Measurements from ENCODE around the gene UCK2.

Gene UCK2

DNA sequence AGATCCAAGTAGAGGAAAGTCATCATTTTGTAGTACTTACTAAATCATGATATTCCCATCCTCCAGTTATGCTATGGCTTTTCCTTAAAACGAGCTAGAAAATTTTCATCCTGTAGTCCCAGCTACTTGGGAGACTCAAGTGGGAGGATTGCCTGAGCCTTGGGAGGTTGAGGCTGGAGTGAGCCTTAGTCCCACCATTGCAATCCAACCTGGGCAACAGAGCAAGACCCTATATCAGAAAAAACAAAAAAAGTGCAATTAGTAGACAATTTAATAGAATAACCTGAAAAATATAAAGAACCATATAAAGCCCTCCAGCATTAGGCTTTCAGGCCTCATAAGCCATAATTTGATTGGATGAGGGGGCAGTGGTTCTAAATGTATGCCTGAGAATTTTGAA lies 6.8 kb downstream of the UCK2 start:
- no peak for DNase-seq (ENCODE audit: low read depth)

DNA sequence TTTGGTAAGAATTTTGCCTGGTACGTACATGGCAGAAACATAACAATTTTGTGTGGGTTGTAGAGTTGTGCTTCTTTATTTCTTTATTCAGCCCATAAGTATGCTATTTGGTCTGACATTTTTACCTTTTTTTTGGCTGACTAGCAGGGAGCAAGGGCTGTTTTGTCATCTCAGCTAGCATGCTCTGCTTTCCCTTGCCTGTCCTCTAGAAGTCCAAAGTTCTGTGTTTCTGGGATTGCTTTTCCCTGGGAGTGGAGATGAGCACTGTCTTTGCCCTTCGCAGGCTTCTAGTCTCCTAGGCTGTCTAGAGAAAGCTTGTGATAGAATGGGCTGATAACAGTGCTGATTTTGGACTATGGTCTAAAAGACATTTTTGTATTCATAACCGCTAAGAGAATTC lies 7.5 kb downstream of the UCK2 start:
- no peak for DNase-seq (ENCODE audit: low read depth)

DNA sequence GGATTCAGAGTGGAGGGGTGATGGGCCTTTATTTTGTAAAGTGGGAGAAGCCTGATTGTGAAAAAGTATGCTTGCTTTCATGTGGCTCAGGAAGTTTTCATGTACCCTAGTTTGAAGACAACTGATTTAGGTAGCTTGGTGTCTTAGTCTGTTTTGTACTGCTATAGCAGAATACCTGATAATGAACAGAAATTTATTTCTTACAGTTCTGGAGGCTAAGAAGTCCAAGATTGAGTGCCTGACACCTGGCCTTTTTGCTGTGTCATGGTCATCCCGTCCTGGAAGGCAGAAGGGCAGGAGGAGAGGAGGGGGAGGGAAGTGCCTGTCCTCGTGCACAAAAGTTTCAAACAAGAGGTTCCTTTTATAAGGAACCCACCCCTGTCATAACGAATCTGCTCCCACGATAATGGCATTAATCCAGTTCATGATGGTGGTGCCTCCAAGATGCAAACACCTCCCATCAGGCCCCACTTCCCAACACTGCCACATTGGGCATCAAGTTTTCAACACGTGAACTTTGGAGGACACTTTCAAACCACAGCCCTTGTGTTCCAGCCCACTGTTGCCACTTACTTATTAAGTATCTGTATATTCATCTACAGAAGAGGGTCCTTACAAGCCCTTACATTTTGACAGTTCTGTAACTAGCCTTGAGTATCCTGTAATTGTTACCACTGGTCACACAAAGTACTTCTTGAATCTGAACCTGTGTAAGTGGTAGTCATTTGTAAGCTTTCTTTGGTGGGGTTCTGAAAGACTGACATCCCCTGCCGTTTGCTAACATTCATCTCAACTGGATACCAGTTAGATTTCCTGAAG lies 9.5 kb downstream of the UCK2 start:
- no peak for DNase-seq (ENCODE audit: low read depth)

DNA sequence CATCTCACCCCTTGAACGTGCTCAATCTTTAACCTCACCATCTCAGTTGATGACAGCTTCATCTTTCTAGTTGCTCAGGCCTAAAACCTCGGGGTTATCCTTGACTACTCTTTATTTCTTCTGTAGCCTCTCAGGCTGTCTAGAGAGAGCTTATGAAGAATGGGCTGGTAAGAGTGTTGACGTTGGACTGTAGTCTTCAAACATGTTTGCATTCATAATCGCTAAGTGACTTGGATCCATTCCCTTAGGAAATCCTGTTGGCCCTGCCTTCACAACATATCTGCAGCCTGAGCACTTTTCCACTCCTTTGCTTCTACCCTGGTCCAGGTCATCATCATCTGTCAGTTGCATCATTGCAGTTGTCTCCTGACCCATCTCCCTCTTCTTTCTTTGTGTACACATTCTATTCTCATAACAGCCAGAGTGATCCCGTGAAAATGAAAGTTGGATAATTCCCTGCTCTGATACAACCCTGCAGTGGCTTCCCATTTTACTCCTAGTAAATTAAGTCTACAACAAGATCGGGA lies 10.5 kb downstream of the UCK2 start:
- DNase-seq (ENCODE audit: low read depth), result no peak

DNA sequence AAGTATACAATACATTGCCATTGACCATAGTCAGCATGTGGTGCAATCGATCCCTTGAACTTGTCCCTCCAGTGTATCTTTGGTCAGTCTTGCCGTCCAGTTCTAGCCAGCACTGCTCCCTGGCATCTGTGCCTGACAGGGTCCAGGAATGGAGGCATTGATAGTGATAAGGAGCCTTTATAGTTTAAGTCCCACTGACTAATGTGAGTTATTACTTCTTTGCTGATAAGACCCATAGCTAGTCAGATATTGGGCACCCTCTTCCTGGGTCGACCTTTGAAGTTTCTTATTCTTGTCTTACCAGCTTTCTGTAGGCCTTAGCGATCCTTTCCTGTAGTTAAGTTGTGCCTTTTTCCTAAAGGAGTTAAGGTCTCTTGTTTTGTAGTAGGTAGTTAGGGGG lies 13.0 kb downstream of the UCK2 start:
- DNase-seq (ENCODE audit: low read depth), result no peak

DNA sequence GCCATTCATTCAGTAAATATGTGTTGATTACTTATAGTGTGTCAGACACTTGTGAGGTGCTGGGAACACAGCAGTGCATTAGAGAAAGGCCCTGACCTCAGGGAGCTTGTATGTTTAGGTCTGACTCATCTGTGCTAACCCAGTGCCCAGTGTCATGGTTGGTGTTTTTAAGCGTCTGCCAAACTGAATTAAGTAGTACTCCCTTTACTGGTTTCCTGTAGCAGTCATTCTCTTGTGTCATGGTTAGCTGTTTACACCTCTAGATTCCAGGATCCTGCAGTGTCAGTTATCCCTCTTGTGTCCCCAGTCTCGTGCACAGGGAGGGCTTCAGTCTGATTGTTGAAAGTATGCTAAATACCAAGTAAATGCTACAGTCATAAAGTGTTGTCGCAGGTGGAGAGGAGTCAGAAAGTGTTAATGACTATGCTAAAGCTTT lies 14.2 kb downstream of the UCK2 start:
- no peak for DNase-seq (ENCODE audit: low read depth)

DNA sequence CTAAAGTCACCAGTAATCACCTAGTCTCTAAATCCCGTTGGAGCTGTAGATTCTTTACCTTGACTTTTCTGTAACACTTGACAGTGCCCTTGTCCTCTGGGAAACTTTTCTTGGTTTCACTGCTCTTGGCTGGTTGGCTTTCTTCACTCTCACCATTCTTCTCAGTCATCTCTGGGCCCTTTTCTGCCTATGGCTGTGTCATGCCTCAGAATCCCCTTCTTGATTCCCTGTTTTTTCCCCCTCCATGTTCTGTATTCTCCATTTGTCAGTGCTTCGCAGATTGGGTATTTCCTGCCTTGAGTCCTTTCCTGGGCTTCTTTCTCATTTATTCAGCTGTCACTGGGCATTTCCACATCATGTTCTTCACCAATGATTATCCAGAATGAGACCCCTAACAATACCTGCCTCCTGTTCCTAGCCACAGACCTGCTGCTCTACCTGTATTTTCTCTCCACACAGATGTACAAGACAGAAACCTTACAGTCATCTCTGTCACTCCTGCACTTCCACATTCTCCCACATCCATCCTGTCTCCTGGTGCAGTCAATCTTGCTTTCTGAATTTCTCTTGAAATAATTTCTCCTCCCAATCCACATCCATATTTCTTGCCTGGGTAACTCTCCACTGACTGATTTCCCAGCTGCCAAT lies 14.7 kb downstream of the UCK2 start:
- no peak for DNase-seq (ENCODE audit: low read depth)

DNA sequence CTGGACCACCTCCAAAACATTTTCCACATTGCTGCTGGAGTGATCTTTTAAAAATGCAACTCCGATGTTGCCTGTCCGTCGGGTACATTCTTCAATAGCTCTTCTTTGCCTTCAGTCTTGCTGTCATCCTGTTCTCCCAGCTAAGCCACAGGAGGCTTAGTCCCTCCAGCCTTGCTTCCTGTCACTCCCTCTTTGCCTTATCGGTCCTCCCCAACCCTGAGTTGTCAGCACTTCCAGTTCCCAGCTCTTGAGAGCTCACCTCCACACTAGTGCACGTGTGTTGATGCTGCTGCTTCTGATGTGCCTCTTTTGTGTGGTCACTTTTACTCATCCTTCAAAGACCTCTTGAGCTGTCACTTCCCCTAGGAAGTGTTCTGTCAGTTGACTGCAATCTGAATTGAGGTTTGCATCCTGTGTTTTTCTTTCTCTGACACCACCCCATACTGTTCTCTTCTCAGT lies 15.3 kb downstream of the UCK2 start:
- DNase-seq (ENCODE audit: low read depth), result no peak

DNA sequence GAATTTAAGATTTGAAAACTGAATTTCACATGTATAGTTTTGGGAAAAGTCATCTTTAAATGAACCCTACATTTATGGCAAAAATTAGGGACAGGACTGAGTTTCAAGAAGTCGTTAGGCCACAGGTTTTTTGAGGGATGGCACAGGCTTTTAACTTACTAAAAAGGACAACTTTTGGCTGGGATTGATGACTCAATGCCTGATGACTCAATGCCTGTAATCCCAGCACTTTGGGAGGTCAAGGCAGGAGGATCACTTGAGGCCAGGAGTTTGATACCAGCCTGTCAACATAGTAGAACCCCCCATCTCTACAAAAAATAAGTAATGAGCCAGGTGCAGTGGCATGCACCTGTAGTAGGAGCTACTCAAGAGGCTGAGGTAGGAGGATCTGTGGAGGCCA lies 15.9 kb downstream of the UCK2 start:
- DNase-seq (ENCODE audit: low read depth), result no peak

DNA sequence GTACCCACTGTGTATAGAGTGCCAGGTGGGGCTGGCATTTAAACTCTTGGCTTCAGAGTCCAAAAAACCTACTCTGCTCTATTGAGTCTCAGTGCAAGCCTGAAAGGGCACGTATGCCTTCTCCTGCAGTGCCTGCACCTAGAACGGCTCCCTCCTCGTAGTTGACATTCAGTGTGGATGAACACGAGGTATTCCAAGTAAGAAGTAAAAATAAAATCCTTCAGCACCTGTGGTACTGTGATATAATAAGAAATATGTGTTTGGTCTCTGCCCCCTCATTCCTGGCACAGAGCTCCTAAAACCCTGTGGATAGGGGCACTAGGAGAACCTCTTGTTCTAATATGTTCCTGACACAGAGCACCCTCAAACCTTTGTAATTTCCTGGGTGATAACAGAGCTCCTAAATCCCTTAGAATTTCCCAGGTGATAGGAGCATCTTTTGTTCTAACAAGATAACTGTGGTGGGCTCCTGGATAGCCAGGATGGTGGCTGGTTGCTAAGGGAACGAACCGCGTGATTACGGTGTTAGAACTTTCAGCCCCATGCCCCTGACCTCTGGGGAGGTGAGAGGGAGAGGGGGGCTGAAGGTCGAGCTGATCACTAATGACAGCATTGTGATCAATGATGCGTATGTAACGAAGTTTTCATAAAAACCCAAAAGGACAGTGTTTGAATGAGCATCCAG lies 16.8 kb downstream of the UCK2 start:
- no peak for DNase-seq (ENCODE audit: low read depth)

DNA sequence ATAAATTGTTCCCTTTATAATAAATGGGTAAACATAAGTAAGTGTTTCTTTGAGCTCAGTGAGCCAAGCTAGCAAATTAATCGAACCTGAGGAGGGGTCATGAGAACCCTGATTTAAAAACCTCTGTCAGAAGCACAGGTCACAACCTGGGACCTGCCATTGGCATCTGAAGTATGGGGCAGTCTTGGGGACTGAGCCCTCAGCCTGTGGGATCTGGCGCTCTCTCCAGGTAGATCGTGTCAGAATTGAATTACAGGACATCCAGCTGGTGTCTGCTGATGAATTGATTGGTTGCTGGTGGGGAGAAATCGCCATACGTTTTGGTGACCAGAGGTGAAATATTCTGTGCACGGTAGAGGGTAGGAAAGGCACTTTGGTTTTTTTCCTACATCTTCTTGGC lies 17.5 kb downstream of the UCK2 start:
- DNase-seq (ENCODE audit: low read depth), result no peak

DNA sequence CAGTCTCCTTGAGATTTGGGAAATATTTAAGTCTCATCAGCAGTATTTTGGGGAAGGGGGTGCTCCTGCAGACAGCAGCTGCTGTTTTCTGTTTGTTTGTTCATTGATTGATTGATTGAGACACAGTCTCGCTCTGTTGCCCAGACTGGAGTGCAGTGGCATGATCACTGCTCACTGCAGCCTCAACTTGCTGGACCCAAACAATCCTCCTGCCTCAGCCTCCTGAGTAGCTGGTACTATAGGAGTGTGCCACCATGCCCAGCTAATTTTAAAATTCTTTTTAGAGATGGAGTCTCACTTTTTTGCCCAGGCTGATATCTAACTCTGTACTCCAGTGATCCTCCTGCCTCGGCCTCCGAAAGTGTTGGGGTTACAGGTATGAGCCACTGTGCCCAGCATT lies 18.2 kb downstream of the UCK2 start:
- no peak for DNase-seq (ENCODE audit: low read depth)

DNA sequence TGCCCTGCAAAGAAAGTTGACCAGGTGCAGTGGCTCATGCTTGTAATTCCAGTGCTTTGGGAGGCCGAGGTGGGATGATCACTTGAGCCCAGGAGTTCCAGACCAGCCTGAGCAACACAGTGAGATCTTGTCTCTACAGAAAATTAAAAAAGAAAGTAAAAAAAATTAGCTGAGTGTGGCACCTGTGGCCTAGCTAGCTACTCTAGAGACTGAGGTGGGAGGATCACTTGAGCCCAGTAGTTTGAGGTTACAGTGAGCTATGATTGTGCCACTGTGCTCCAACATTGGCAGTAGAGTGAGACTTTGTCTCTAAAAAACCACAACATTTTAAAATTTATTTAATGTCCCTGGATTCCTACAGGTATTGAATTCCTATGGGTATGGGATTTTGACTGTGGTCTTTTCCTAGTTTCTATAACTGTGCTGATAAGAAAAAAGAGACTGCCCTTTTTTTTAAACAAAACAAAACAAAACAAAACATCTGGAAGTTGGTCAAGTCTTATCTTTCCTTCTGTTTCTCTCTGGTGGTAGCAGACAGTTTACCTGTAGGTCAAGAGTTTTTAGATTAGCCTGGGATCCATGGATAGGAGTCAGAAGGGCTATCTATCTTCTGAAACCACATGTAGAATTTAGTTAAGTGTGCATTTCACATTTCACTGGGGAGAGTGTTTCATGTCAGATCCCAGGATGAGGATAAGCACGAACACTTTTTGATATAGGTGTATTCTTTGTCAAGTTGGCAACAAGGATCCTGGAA lies 18.8 kb downstream of the UCK2 start:
- DNase-seq (ENCODE audit: low read depth), result no peak

DNA sequence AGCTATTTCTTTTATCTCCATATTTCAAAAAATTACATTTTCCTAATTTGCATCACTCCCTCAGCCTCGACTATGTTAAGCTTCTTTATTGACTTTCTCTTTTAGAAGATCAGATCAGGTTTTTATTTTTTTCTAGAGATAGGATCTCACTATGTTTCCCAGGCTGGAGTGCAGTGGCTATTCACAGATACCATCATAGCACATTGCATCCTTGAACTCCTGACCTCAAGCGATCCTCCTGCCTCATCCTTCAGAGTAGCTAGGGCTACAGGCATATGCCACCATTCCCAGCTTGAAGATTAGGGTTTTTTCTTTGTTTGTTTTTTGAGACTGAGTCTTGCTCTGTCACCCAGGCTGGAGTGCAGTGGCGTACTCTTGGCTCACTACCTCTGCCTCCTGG lies 20.1 kb downstream of the UCK2 start:
- no peak for DNase-seq (ENCODE audit: low read depth)

DNA sequence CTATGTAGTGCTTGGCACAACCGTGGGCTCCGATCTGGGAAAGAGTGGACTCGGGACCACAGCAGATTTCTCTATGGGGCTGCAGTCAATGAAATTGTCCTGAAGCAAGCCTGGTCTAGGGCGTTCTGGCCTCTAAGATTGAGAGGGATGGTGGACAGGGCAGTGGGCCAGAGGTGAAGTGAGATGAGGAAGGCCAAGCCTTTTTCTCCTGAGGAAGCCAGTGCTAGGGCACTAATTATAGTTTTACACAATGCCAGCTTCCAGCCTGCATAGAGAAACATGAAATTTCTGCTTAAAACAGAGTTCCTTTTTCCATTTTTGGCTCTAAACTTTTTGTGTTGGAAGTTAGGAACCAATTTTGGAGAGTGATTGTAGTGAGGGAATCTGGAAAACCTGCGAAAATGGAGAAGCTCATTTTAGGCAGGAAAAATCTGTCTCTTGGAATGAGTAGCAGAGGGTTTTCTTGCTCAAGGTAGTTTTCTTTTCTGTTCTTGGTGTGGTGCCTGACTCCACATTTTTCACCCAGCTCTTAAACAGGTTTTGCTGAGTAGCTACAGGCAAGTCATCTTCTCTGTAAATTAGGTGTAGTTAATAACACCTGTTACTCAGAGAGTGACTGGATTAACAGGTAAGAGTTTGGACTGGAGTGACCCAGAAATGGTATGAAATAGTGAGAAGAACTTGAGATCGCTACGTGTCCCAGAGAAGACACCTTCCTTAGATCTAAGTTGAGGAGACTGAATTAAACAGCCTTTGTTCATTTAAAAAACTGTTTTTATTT lies 22.1 kb downstream of the UCK2 start:
- no peak for DNase-seq (ENCODE audit: low read depth)

DNA sequence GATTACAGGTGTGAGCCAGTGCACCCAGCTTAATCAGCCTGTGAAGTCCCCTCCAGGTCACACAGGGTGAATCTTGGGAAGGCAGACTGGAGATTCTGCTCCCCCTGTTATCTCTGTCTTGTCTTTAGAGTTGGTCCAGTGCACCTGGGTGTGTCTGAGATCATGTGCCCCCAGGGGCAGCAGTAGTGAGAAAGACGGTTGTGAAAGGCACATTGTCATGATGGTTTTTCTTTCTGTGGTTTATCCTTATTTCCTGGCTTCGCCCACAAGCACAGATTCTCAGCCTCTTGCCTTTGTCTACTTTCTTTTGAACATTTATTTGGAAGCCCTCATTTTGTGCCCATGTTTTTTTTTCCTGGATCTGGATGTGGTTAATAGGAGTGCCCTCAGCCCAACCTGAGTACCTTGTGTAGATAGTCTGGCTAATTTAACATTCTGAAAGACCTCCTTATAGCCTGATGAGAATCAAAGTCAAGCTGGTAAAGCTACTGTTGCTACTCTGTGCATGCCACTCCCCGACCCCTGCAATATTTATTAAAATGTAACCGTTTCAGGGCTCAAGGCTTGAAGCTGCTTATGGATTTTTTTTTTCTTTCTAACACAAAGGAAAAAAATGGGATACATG lies 23.7 kb downstream of the UCK2 start:
- DNase-seq (ENCODE audit: low read depth), result no peak

DNA sequence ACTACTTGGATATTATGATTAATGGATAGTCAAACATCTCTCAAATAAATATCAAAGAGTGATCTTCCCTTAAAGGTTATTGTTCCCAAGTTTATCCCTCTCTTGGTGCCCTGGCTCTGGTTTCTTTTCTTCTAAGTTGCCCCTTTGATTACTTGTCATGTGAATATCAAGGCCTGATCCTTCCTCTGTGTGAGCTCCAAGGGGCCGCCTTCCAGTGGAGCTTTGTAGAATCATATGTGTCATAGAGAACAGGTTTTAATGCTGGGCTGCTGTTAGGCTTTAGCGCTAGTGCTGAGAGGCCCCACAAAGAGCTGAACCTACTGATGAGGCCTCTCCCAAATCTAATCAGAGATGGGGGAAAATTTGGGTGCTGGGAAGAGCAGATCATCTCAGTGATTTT lies 25.5 kb downstream of the UCK2 start:
- no peak for DNase-seq (ENCODE audit: low read depth)

DNA sequence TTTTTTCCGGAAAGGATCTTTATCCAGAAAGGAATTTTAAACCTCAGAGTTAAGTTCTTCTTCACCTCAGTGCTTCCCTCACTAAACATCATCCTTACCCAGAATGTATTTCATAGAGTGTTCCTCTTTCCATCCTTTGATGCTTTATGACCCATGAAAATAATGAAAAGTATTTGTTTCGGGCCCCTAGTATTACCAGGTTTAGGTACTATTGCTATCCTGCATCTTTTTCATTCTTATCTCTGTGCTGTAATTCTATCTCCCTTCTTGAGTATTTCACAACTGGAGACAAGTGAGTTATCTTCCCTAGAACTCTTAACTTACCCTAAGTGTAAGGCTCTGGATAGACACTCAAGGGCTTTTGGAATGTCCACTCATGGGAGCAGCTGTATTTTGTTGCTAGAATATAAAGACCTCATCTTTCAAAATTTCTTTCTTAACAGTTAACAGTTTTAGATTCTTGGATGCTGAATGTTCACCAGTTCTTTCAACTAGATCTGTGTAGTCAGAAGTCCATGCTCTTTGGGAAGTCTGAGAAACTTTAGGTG lies 26.2 kb downstream of the UCK2 start:
- no peak for DNase-seq (ENCODE audit: low read depth)

DNA sequence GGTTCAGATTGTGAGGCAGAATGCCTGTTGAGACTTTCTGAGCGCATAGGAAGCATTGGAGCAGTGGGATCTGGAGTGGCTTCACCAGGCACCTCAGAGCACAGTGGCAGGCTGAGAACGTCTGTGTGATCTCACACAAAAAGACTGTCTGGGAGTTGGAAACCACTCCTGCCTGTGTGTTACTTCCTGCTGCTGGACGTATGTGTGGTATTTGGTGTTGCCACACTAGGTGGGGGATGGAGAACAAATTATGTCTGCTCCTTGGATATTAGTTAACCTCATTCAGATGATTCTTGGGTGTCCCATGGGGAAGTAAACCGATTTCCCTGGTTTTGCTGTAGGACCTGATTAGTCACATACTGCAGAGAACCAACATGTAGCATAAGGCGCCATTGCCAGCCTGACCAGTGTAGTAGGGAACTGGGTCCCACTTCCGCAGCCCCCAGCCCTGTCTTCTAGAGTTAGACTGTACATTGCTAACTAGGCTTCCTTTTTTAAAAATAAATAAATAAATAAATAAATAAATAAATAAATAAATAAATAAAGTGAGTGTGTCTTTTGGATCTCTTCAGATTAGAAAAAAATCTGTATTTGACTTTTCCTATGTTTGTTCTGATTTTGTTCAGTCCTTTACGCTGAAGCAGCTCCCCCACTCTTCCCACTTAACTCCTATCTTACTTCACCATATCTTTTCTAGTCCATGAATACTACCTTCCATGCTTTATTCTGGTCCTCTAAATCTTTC lies 26.9 kb downstream of the UCK2 start:
- no peak for DNase-seq (ENCODE audit: low read depth)

Data from stimulated activated CD8-positive, alpha-beta memory T cell treated with anti-CD3 and anti-CD28 coated beads, Interleukin-7, amount 100 ng/mL, for 24 hours (primary cell).